GM10847 (cell line): ENCODE results near the gene BFAR.
"Not testable (repeated sequence)": the region's sequence is repeated elsewhere in the genome, so short reads cannot be mapped to it uniquely, and the experiment has no call there.

ENCODE experiments used
- POLR2A ChIP-seq: IDR thresholded peaks from 2 replicates; pipeline ENCODE4 v1.6.1; 2011; ENCODE audit not compliant: insufficient read length; ENCODE audit errors: extremely low read depth

The BFAR gene

DNA sequence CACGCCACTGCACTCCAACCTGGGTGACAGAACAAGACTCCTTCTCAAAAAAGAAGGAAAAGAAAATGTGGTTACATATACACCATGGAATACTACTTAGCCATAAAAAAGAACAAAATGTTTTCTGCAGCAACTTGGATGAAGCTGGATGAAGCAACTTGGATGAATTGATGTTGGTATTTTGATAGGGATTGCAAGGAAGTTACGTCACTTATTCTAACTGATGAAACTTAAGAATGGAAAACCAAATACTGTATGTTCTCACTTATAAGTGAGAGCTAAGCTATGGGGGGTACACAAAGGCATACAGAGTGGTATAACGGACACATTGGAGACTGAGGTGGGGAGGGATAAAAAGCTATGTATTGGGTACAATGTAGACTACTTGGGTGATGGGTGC is 43.9 kb downstream of the BFAR start:
- TF ChIP-seq POLR2A = no peak

- TF ChIP-seq POLR2A = no peak
These were observed 44.9 kb downstream of the BFAR start for GRCh38 chr16:14677627-14678026.

DNA sequence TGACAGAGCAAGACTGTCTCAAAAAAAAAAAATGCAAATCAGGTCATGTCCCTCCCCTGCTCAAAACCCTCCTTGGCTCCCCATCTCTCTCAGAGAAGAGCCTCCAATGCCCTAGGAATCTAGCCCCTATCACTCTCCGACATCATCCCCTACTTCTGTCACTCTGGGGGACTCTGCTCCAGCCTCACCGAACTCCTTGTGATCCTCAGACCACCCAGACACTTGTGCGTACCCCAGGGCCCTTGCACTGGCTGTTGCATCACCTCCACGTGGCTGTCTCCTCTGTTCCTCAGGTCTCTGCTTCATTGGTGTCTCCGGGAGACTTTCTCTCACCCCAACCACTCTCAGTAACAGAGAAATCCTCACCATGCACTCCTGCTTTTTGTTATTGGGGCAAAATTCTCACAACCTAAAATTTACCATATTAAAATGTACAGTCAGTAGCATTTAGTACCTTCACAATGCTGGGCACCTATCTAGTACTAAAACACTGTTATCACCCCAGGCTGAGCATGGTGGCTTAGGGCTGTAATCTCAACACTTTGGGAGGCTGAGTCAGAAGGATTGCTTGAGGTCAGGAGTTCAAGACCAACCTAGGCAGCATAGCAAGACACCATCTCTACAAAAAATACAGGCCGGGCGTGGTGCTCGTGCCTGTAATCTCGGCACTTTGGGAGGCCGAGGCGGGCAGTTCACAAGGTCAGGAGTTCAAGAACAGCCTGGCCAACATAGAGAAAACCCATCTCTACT is 46.2 kb downstream of the BFAR start:
- no peak for TF ChIP-seq POLR2A

DNA sequence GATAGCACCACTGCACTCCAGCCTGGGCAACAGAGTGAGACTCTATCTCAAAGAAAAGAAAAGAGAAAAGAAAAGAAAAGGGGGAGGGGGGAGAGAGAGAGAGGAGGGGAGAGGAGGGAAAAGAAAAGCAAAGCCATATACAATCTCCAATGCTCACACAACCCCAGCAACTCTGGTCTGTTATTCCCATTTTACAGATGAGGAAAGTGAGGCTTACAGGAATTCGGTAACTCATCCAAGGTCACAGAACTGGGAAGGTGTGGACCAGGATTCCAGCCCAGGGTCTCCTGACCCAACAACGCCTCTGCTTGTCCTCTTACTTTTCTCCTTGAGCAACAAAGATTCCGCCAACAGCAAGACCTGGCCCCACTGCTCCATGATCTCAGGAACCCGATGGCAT is 48.4 kb downstream of the BFAR start:
- no peak for TF ChIP-seq POLR2A

GRCh38 chr16:14682121-14682520 is 49.4 kb downstream of the BFAR start:
- TF ChIP-seq POLR2A = no peak

- TF ChIP-seq POLR2A = not testable (repeated sequence)
These were observed 61.4 kb downstream of the BFAR start, which contains the start of gene PLA2G10 for GRCh38 chr16:14694129-14694528. Gene PLA2G10 (minus strand): TSS chr16:14694308. CDS start chr16:14694229, 79 bp downstream.

- TF ChIP-seq POLR2A = not testable (repeated sequence)
These were observed 70.6 kb downstream of the BFAR start, which contains the start of gene NPIPA3 for GRCh38 chr16:14703156-14704011. Gene NPIPA3 (plus strand): TSS chr16:14703411. CDS start chr16:14708944, 5,533 bp downstream.
